ENCODE data around the gene GALNS.
"Not testable (repeated sequence)": the region's sequence is repeated elsewhere in the genome, so short reads cannot be mapped to it uniquely, and the experiment has no call there.

Gene GALNS

DNA sequence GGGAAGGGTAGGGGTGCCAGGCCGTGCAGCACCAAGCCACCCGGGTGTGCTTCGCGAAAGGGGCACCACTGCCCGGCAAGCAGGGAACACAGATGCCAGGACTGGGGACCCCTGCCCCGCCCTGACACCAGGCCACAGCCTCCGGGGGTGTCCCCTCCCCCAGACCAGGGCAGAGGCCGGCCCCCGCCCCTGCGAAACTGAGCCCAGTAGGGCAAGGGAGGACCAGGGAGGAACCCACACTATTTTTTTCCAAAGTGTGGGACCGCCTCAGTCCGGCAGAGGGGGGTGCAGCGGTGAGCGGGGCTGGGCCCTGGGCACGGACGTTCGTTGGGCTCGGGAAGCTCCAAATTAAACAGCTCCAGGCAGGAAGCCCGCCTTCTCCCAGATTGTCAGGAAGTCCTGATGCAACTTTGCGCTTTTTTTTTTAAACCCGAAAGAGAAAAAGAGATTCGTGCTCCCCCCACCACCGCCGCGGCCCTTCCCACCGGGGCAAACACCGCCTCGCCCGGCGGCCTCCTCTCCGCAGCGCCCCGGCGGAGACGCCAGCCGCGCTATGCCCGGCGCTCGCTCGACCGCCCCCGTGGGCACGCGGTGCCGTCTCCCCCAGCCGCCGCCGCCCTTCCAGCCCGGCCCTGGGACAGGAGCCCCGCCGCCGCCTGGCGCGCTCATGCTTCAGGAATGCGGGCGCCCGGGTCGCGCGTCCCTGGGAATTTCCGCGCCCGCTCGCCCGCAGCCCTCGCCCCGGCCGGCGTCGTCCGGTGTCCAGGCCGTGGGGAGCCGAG lies 72.5 kb downstream of the GALNS start:
- no peak for DNase-seq (ENCODE audit: low spot score)

- no peak for DNase-seq (ENCODE audit: low spot score)
Observed at GRCh38 chr16:88783391-88784073, 73.2 kb downstream of the GALNS start.

DNA sequence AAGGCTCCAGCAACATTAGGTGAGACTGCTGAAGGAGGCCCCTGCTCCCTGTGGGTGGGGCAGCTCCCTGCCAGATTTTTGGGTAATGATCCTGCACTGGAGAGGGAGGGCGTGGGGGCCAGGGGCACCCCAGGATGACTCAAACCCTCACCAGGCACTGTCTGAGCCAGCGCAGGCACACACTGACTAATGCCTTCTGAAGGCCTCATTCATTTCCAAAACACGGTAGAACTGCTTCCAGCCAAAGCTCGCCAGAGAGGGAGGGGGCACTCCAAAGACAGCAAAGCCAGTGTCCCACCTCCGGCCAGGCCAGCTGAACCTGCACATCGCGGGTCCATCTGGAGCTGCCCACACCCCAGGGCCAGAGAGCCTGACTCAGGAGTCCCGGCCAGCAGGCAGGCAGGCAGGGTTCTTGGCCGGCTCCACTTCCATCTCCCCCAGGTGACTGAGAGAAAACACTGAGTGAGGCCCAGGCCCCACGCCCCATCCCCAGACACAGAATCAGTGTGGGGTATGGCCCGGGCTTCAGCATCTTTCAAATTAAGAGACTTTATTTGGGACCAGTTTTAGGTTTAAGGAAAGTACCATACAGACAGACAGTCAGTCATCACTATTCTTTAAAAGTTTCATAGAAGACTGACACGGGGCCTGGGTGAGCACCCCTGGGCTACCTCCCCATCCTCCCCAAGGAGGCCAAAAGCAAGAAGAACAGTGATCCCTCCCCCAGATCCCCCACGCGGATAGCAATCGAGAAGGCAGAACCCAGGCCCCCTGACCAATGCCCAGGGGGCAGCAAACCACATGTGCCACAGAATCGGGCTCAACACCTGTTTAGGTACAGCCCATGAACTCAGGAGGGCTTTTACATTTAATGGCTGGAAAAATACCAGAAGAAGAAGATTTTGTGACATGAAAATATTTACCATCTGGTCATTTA lies 74.0 kb downstream of the GALNS start:
- DNase-seq (ENCODE audit: low spot score), result no peak

- DNase-seq (ENCODE audit: low spot score), result no peak
Observed at GRCh38 chr16:88781140-88782077, 75.3 kb downstream of the GALNS start.

DNA sequence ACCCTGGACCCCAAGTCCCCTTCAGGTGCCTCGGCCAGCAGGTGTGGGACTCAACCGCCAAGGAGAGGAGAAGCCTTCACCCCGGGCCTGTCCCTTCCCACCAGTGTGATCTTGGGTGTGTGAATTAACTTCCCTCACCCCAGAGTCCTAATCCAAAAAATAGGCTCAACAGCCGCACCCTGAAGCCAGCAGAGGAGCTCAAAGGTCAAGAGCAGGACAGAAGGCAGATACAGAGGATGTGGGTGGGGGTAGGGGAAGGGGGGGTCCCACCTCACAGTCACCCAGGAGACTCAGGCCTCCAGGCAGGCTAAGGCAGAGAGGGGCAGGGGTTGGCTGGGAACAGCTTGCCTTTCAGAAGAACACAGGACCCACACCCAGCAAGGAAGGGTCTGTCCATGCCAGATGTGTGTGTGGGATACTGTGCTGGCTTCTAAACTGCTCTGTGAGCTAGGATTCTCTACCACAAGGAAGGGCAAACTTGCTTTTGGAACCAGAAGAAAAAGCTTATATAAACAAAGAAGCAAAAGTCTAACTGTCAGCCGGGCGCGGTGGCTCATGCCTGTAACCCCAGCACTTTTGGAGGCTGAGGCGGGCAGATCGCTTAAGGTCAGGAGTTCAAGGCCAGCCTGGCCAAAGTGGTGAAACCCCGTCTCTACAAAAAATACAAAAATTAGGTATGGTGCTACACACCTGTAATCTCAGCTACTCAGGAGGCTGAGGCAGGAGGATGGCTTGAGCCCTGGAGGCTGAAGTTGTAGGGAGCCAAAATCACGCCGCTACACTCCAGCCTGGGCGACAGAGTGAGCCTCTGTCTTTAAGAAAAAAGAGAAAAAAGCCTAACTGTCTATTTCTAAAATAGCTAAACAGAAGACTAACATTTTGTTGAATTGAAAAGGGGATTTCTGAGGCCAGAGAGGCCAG lies 76.3 kb downstream of the GALNS start:
- DNase-seq (ENCODE audit: low spot score), result no peak

DNA sequence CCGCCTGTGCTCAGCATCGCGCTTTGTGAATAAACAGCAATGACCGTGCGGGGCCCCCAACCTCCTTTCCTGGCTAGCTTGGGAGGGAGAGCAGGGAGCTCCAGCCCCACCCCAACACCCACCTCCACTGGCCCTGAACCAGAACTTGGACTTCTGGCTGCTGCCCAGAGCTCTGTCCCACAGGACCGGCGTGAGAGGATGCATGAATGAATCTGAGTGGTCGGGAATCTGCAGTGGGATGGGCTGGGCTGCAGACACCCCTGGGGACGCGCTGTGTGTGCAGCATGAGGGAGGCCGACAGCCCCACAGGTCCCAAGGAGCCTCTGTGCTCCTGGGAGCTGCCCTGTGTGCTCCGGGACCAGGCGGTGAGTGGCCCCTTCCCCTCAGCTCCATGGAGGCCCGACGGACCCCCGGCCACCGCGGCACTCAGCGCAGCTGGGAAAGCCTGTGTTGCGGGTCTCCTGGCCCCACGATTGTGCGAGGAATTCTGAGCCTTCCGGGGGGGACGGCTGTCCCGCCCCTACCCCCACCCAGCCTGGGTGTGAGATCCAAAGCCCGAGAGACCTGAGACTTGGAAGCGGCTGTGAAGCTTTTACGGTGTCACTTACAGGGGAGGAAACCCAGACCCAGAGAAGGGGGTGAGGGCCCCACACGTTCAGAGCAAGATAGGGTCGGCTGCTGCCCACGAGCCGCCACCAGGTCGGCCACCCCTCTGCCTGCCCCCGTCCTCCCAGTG lies 77.2 kb downstream of the GALNS start:
- no peak for DNase-seq (ENCODE audit: low spot score)

GRCh38 chr16:88778541-88779065 lies 78.1 kb downstream of the GALNS start:
- DNase-seq (ENCODE audit: low spot score), result no peak

DNA sequence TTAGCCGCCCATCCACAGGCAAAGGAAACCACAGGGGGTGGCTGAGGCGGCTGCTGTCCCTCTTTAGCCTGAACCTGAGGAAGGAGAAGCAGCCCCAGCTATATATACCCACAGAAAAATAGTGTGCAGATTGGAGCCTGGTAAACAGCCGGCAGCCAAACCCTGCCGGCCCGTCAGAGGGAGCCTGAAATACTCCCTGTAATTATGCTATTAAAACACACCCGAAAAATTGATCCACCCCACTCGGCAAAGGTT lies 78.5 kb downstream of the GALNS start:
- no peak for DNase-seq (ENCODE audit: low spot score)

- no peak for DNase-seq (ENCODE audit: low spot score)
Observed at GRCh38 chr16:88777471-88778270, 79.1 kb downstream of the GALNS start.

- no peak for DNase-seq (ENCODE audit: low spot score)
Observed at GRCh38 chr16:88775825-88776224, 80.9 kb downstream of the GALNS start.

DNA sequence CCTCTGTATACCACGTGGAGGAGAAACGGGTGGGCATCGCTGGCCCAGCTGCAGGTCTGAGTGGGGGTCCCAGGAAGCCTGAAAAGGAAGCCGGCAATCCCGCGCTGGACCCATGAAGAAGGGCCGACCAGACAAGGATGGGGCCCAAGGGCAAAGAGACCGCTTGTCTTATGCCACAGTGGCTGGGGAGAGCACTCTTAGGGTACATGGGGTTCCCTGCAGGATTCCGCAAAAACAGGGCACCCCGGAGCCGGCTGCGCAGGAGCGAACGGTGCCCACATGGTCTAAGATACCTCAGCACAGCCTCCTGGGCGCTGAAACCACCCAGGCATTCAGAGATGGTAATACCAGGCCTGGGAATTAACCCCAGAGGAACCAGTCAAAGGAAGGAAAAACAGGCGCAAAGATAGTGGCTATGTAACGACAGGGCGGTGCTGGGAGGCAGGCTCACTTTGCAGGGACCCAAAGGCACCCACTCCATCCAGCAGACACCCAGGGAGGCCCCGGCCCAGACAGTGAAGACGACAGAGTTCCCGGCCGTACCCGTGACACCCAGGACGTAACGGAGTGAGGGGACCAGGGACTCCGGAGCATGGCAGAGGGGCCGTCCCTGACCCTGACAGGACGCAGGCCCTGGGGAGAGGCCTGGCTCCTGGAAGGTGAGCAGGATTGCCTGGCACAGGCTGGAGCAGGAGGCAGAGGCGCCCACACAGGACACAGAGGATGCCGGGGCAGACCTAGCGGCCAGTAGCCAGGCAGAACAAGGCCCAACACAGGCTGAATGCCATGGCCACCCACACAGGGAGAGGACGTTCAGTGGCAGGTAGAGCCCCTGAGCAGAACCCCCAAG lies 82.0 kb downstream of the GALNS start:
- DNase-seq (ENCODE audit: low spot score), result no peak

GRCh38 chr16:88773812-88774291 lies 82.9 kb downstream of the GALNS start:
- no peak for DNase-seq (ENCODE audit: low spot score)

- no peak for DNase-seq (ENCODE audit: low spot score)
Observed at GRCh38 chr16:88772871-88773811, 83.6 kb downstream of the GALNS start.

GRCh38 chr16:88771781-88772180 lies 85.0 kb downstream of the GALNS start:
- DNase-seq (ENCODE audit: low spot score), result not testable (repeated sequence)

GRCh38 chr16:88771294-88771772 lies 85.4 kb downstream of the GALNS start:
- DNase-seq (ENCODE audit: low spot score), result no peak
